Loucy (cell line): ENCODE results near the gene SGK2.

Experiments
- EZH2phosphoT487 ChIP-seq: fragments of 200-600 bp; IDR thresholded peaks from 2 replicates; pipeline ENCODE4 v1.6.1; 2018; ENCODE audit warnings: antibody characterized with exemption, mild to moderate bottlenecking, moderate library complexity, borderline replicate concordance
- TF ChIP-seq, protein P1 (sequence below): fragments of 200-600 bp; sonication (generic); conservative IDR thresholded peaks from 2 replicates; pipeline ENCODE4 v1.5.1; 2014; ENCODE audit warnings: mild to moderate bottlenecking, antibody characterized with exemption, low read length

DNA sequence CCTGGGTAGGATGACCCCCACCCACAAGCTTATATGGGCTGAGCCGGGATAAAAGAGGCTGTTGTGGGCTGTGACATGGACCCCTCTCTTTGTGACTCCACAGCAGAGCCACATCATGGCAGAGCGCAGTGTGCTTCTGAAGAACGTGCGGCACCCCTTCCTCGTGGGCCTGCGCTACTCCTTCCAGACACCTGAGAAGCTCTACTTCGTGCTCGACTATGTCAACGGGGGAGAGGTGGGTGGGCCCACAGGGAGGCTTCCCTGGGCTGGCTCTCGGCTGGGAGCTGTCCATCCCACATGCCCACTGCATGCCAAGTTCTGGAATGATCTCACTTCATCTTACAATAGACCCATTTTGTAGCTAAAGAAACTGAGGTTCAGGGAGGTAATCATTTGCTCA, 10.5 kb downstream of the SGK2 start:
- TF ChIP-seq, protein P1, sequence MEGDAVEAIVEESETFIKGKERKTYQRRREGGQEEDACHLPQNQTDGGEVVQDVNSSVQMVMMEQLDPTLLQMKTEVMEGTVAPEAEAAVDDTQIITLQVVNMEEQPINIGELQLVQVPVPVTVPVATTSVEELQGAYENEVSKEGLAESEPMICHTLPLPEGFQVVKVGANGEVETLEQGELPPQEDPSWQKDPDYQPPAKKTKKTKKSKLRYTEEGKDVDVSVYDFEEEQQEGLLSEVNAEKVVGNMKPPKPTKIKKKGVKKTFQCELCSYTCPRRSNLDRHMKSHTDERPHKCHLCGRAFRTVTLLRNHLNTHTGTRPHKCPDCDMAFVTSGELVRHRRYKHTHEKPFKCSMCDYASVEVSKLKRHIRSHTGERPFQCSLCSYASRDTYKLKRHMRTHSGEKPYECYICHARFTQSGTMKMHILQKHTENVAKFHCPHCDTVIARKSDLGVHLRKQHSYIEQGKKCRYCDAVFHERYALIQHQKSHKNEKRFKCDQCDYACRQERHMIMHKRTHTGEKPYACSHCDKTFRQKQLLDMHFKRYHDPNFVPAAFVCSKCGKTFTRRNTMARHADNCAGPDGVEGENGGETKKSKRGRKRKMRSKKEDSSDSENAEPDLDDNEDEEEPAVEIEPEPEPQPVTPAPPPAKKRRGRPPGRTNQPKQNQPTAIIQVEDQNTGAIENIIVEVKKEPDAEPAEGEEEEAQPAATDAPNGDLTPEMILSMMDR, result no peak
- no peak for TF ChIP-seq EZH2phosphoT487
